ENCODE data around the gene TMEM238.

- TF ChIP-seq CTCF (IDR thresholded peaks at IDR 0.05 in 8 of 11, conservative IDR thresholded peaks at IDR 0.05 in 3 of 11) (no peak), POLR2A (IDR thresholded peaks at IDR 0.05) (no peak)
These were observed 4.9 kb downstream of the TMEM238 start for GRCh38 chr19:55379174-55379573.

Measured in spleen (tissue), 7 donors.